ENCODE data around the gene PLSCR3. TPM values are rescaled to one million over a fixed set of nuclear protein-coding genes. Genes with fewer than 3 reads are reported as not detected.

PLSCR3 gene
- total RNA-seq, 1 experiment from 2014 or later: 43.8 TPM

GRCh38 chr17:7396147-7396546, 1.8 kb upstream of the PLSCR3 start:
- Histone ChIP-seq H4K20me1 (ENCODE audit: insufficient read depth) (no peaks in the 10 kb centered on the region), H3K4me2 (ENCODE audit: low read length) (no peak overlapping the region), H3K9me2 (ENCODE audit: insufficient read depth) (no peaks in the 10 kb centered on the region), H3K27ac (ENCODE audit: low read depth, low read length) (no peak overlapping the region), H3K79me2 (ENCODE audit: insufficient read depth, low read length) (0 out of 2 replicates have a peak, but pooled peaks cover 7% of the 10 kb centered on the region), H3K9me3 (ENCODE audit: control insufficient read depth in 1 of 2, insufficient read depth in 1 of 2, low read depth in 1 of 2, low read length in 2 of 2) (no peaks in the 10 kb centered on the region), H3K4me3 (replicated peaks in 1 of 2; ENCODE audit: low read depth in 1 of 2, low read length in 2 of 2) (no peak overlapping the region), H2AFZ (ENCODE audit: low read depth, low read length, poor library complexity, severe bottlenecking) (no peak overlapping the region), H3K4me1 (ENCODE audit: control insufficient read depth in 1 of 2, insufficient read depth in 2 of 2, low read length in 2 of 2) (peaks cover 20 to 39% of the 10 kb centered on the region in 2 experiments), H3K36me3 (ENCODE audit: control insufficient read depth in 1 of 2, insufficient read depth in 2 of 2, low read length in 2 of 2) (peaks cover 3 to 5% of the 10 kb centered on the region in 2 experiments; a peak in 2 of 4 replicates), H3K27me3 (ENCODE audit: insufficient read depth, low read length) (no peaks in the 10 kb centered on the region), H3K9ac (ENCODE audit: low read length) (no peak overlapping the region)
- TF ChIP-seq CTCF (IDR thresholded peaks at IDR 0.05 in 2 of 3, conservative IDR thresholded peaks at IDR 0.05 in 1 of 3; ENCODE audit: borderline replicate concordance in 1 of 3, insufficient read depth in 1 of 3, low read depth in 2 of 3, low read length in 2 of 3) (0 out of 6 replicates have a peak, but pooled peaks of 1 of the 3 experiments have one; percentile 11), SRF (IDR thresholded peaks at IDR 0.05; ENCODE audit: low read depth) (no peak), TCF7L2 (IDR thresholded peaks at IDR 0.05; ENCODE audit: borderline replicate concordance, extremely low read depth, insufficient read depth, insufficient read length) (no peak)
- no peak for DNase-seq (ENCODE audit: low read depth, low spot score)
- CTCF ChIA-PET: no interaction called here
- ATAC-seq: no peak
- RAD21 ChIA-PET (ENCODE audit: low non-redundant PET in 1 of 2, low total read pairs in 2 of 2, uncharacterized antibody in 2 of 2, unreplicated experiment in 2 of 2): no interaction called here
- intact Hi-C loops (cut with micrococcal nuclease): no loop called here
- BruUV-seq (replicated peaks): TSS peak; percentile 66
- POLR2A ChIA-PET: interaction anchor here (1.6 kb wide), 1 partner anchor 39 kb away, joined by 3 read pairs; the partner anchor contains the start of gene TMEM102
